ENCODE results near the gene GLIPR1L2. TPM values are rescaled to one million over a fixed set of nuclear protein-coding genes. Genes with fewer than 3 reads are reported as not detected.

The GLIPR1L2 gene
- total RNA-seq = 0.32 TPM in 1 of 2 replicates, not detected in the other

DNA sequence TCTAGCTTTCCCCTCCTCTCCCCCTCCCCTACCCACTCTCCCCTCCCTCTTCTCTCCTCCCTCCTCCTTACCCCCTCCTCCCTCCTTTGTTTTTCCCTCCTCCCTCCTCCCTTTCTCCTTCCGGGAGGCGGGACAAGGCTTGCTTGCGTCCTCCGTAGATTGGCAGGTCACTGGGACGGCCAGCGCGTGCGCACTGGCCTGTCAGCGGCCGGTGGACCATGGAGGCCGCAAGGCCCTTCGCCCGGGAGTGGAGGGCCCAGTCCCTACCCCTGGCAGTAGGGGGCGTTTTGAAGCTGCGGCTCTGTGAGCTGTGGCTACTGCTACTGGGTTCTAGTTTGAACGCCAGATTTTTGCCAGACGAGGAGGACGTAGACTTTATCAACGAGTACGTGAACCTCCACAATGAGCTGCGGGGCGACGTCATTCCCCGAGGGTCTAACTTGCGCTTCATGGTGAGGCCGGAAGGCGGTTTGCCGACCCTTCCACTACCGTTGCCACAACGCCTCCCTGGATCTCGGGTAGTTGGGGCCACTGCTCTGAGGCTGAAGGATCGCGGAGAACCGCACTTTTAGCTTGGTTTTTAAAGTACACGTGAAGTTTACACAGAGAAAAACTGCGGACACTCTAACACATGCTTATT is at the start of gene GLIPR1L2:
GLIPR1L2 (plus strand) TSS at position 191 of the 640 bp plus-strand sequence; CDS start at position 219, 28 bp downstream.

DNA sequence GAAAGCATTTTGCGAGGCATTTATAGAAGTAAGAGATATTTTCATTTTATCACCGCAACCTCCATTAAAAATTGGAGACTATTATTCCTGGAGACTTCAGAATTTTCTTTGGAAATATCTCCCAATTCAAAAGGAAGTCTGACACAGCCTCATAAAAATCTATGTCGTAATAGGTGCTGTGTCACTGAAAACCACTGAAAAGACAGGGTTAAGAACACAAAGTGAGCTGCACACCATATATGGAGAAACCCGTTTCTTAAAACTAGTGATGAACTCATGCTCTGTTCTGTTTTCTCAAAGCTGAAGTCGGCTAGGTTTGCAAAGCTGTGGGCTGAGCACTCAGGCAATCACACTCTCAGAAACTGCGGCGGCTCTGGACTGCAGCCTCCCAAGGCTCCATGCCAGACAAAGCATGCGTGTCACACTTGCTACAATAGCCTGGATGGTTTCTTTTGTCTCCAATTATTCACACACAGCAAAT is 89.6 kb downstream of the GLIPR1L2 start, which contains the start of gene GLIPR1:
GLIPR1 (plus strand) TSS at position 287 of the 481 bp plus-strand sequence; CDS start at position 413, 126 bp downstream.

Other genes starting within 250 kb of the GLIPR1L2 start
- gene KCNC2, start 181.2 kb upstream of the GLIPR1L2 start, total RNA-seq = not detected in 2 replicates
- 2.3 TPM in 2 replicates for gene CAPS2, start 60.8 kb upstream of the GLIPR1L2 start, total RNA-seq
- not detected in 2 replicates for gene GLIPR1L1, start 56.4 kb upstream of the GLIPR1L2 start, total RNA-seq
- gene GLIPR1, start 89.7 kb downstream of the GLIPR1L2 start, total RNA-seq = 20.8 and 36.9 TPM in 2 replicates
- 42.6 and 58.2 TPM in 2 replicates for gene KRR1, start 120.5 kb downstream of the GLIPR1L2 start, total RNA-seq

All from epithelial cell of umbilical artery (primary cell).